K562 (cell line): ENCODE measurements around the gene MYH7. TPM values are rescaled to one million over a fixed set of nuclear protein-coding genes. Genes with fewer than 3 reads are reported as not detected.

ENCODE experiments used
- ATAC-seq: fragments of 200-7000 bp; cut with Tn5 transposase; 3 replicates; pipeline ENCODE4 v1.9.1; 2020; ENCODE audit warnings: moderate library complexity
- BruUV-seq: library from RNA; stranded (reverse); fragments of 400-500 nt; replicated peaks from 2 replicates; lab custom pipeline; 2021; lab: Mats Ljungman, UMichigan
- CTCF ChIA-PET: fragments of 300-600 bp; formaldehyde crosslinking; extraction: SDS; loops from one replicate; lab custom pipeline; 2021; ENCODE audit warnings: low intra/inter-chr PET ratio; lab: Yijun Ruan, JAX
- POLR2A ChIA-PET: fragments of 300-600, 350-650 bp; sonication (Branson Sonifier 250); formaldehyde crosslinking; extraction: SDS; loops from one replicate; lab custom pipeline; 2021; ENCODE audit warnings: antibody characterized with exemption, inconsistent platforms; lab: Yijun Ruan, JAX
- DNase-seq, 4 experiments: peaks; one replicate each; pipeline versions ENCODE4 v3.0.0 to v3.0.0-alpha.2; 2011 to 2018; ENCODE audit warnings: low spot score in 3 of 4, mixed read lengths in 3 of 4; ENCODE audit errors: extremely low read depth in 1 of 4
- FAIRE-seq: peaks from 2 replicates; lab custom pipeline; 2011; peaks lifted over from hg19 to GRCh38; lab: Jason Lieb, UNC
- H2AFZ ChIP-seq: 2 replicates; pipeline ENCODE4 v1.6.0; 2011; ENCODE audit warnings: low read depth, low read length, control low read depth, inconsistent platforms
- H3K27ac ChIP-seq: fragments of 200-600 bp; 3 replicates; pipeline ENCODE4 v1.8.0; 2011; ENCODE audit warnings: low read depth, mild to moderate bottlenecking, control low read depth, inconsistent platforms, low read length, moderate library complexity, mixed read lengths; ENCODE audit errors: extremely low read depth
- H3K27me3 ChIP-seq, 2 experiments: fragments of 300-600 bp in 1 of 2; 2 replicates in 1 of 2; 3 replicates in 1 of 2; pipeline versions ENCODE4 v1.6.0 to v1.8.0; 2011; ENCODE audit warnings: inconsistent platforms in 2 of 2, low read length in 2 of 2, mild to moderate bottlenecking in 1 of 2, mixed read lengths in 1 of 2, moderate library complexity in 1 of 2; ENCODE audit not compliant: control insufficient read depth in 2 of 2, insufficient read depth in 2 of 2
- H3K36me3 ChIP-seq: fragments of 300-600 bp; 3 replicates; pipeline ENCODE4 v1.8.0; 2011; ENCODE audit warnings: mild to moderate bottlenecking, low read length, inconsistent platforms; ENCODE audit not compliant: control insufficient read depth, insufficient read depth
- H3K4me1 ChIP-seq, 2 experiments: fragments of 200-600 bp in 1 of 2; replicated peaks in 1 of 2; 2 replicates in 1 of 2; 3 replicates in 1 of 2; pipeline versions ENCODE4 v1.5.1 to v1.8.0; 2011; ENCODE audit warnings: inconsistent platforms in 2 of 2, low read length in 2 of 2, mild to moderate bottlenecking in 1 of 2, mixed read lengths in 1 of 2, moderate library complexity in 1 of 2; ENCODE audit not compliant: control insufficient read depth in 2 of 2, insufficient read depth in 2 of 2
- H3K4me2 ChIP-seq: 2 replicates; pipeline ENCODE4 v1.6.1; 2011; ENCODE audit warnings: low read length, control low read depth, inconsistent platforms, mixed read lengths; ENCODE audit not compliant: insufficient read depth
- H3K4me3 ChIP-seq: fragments of 200-600 bp; sonication (generic), shearing (Covaris generic); 2 replicates; pipeline ENCODE4 v1.5.1; 2016; ENCODE audit warnings: control low read depth, inconsistent platforms
- H3K79me2 ChIP-seq: fragments of 200-600 bp; 3 replicates; pipeline ENCODE4 v1.8.0; 2011; ENCODE audit warnings: low read length, inconsistent platforms; ENCODE audit not compliant: control insufficient read depth, insufficient read depth
- H3K9ac ChIP-seq, 2 experiments: 2 replicates each; pipeline versions ENCODE4 v1.6.0 to v1.6.1; 2011; ENCODE audit warnings: low read depth in 2 of 2, low read length in 2 of 2, control low read depth in 1 of 2, inconsistent platforms in 1 of 2, mild to moderate bottlenecking in 1 of 2, mixed read lengths in 1 of 2; ENCODE audit not compliant: insufficient read depth in 1 of 2
- H3K9me1 ChIP-seq: one replicate; pipeline ENCODE4 v1.6.0; 2011; ENCODE audit warnings: inconsistent platforms, mild to moderate bottlenecking, low read length, moderate library complexity; ENCODE audit not compliant: control insufficient read depth, insufficient read depth
- H3K9me3 ChIP-seq: replicated peaks from 2 replicates; pipeline ENCODE4 v1.5.1; 2011; ENCODE audit warnings: low read depth, low read length, inconsistent platforms; ENCODE audit not compliant: control insufficient read depth, insufficient read depth
- H4K20me1 ChIP-seq: replicated peaks from 2 replicates; pipeline ENCODE4 v1.6.1; 2011; ENCODE audit warnings: low read length, inconsistent platforms, mixed read lengths; ENCODE audit not compliant: control insufficient read depth, insufficient read depth
- BRD4 ChIP-seq: fragments of 200-600 bp; sonication (generic); IDR thresholded peaks from 2 replicates; pipeline ENCODE4 v1.6.1; 2017; ENCODE audit warnings: inconsistent platforms
- CHD7 ChIP-seq: fragments of 200-600 bp; sonication (generic); IDR thresholded peaks from one replicate; pipeline ENCODE4 v1.6.1; 2012; ENCODE audit warnings: mild to moderate bottlenecking, low read depth, low read length, inconsistent platforms
- ELF4 ChIP-seq: fragments of 450-650 bp; formaldehyde crosslinking; IDR thresholded peaks from 2 replicates; pipeline ENCODE4 v1.4.0; 2022; ENCODE audit warnings: missing genetic modification characterization
- GABPB1 ChIP-seq: sonication (generic); formaldehyde crosslinking; IDR thresholded peaks from 2 replicates; pipeline ENCODE4 v1.8.0; 2022; ENCODE audit warnings: mild to moderate bottlenecking, missing genetic modification reagents
- HDAC8 ChIP-seq: fragments of 450-650 bp; IDR thresholded peaks from 2 replicates; pipeline ENCODE4 v1.6.1; 2016; ENCODE audit warnings: mild to moderate bottlenecking, missing genetic modification characterization, moderate library complexity, missing compliant biosample characterization
- ZC3H8 ChIP-seq: fragments of 450-650 bp; IDR thresholded peaks from 2 replicates; pipeline ENCODE4 v1.6.1; 2017
- ZNF274 ChIP-seq: IDR thresholded peaks from 2 replicates; pipeline ENCODE4 v1.6.1; 2011; ENCODE audit warnings: low read depth, mild to moderate bottlenecking, low read length, moderate library complexity, borderline replicate concordance
- ZNF282 ChIP-seq: sonication (generic); formaldehyde crosslinking; IDR thresholded peaks from 2 replicates; pipeline ENCODE4 v1.8.1; 2023; ENCODE audit warnings: missing genetic modification reagents
- ZNF778 ChIP-seq: fragments of 450-650 bp; formaldehyde crosslinking; IDR thresholded peaks from 2 replicates; pipeline ENCODE4 v1.4.0; 2020; ENCODE audit warnings: mild to moderate bottlenecking, moderate library complexity
- WGBS: fragments of 100-300 bp; shearing (Covaris generic); methylation state at CpG from one replicate; pipeline ENCODE4 v1.1.6; 2016; ENCODE audit warnings: low coverage, mixed read lengths; ENCODE audit not compliant: insufficient coverage; ENCODE audit errors: missing lambda C conversion rate; 5-methylcytosine and 5-hydroxymethylcytosine counted together
- in situ Hi-C: fragments of 300-500 bp; cut with MboI; formaldehyde crosslinking; loops from 4 replicates; pipeline ENCODE4 v1.15.0; 2018; ENCODE audit warnings: inconsistent platforms, mixed read lengths
- intact Hi-C: fragments of 100-400 bp; cut with micrococcal nuclease; formaldehyde crosslinking; loops from 2 replicates; pipeline ENCODE4 v1.14.2; 2022
- polyA plus RNA-seq, 8 experiments: library from polyadenylated mRNA; depleted of rRNA in 4 of 8; stranded (reverse) in 5 of 8; unstranded in 3 of 8; fragments of >200 nt; fragmentation: Nextera tagmentation in 2 of 8; fragmentation: Illumina TruSeq in 1 of 8; extraction: Ambion mirVana in 2 of 8; extraction: Trizol in 1 of 8; gene quantifications; 2 replicates each; pipeline versions ENCODE4 v1.2.1 to v1.2.3, GENCODE V29; 2011 to 2014; ENCODE audit warnings: inconsistent platforms in 1 of 8, missing spikeins in 1 of 8
- total RNA-seq, 7 experiments: library from RNA; depleted of rRNA in 6 of 7; stranded (reverse); fragments of >200 nt in 6 of 7; fragmentation: Illumina TruSeq in 2 of 7; extraction: Trizol in 2 of 7; gene quantifications; 2 replicates each; pipeline versions ENCODE4 v1.2.1 to v1.2.3, GENCODE V29; 2011 to 2021; ENCODE audit warnings: low replicate concordance in 1 of 7

Gene MYH7
- total and polyA plus RNA-seq, 9 of the 15 experiments (the other 6 are each of a cell fraction or from before 2014, with no cell fraction given), result not detected

DNA sequence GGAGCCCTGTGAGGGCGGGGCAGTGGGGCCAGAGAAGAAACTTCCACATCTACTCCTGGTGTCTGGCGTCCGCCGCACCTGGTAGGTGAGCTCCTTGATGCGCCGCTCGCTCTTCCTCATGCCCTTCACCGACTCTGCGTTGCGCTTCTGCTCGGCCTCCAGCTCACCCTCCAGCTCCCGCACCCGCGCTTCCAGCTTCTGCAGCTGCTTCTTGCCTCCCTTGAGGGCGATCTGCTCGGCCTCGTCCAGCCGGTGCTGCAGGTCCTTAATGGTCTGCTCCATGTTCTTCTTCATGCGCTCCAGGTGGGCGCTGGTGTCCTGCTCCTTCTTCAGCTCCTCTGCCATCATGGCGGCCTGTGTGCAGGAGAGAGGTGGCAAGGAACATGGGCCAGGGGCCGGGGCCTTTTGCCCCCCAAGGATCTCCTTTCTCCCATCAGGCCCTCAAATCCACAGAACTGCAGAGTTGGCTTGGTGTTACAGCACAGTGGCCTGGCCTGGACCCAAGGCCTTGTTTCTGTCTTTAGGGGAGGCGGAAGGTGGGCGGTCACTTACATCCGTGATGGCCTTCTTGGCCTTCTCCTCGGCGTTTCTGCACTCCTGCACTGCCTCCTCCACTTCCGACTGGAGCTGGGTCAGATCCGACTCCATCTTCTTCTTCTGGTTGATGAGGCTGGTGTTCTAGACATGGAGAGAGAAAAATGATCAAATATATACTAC lies 50.9 kb downstream of the MYH7 start:
- WGBS, result 14% methylated on average over 14 of the region's 29 CpGs
- in situ Hi-C loops, result loop anchor here (10.0 kb wide), 1 partner anchor 120 kb away; no protein-coding TSS in a partner anchor
- TF ChIP-seq GABPB1 (CRISPR knock-in tag) (no peak), ZNF282 (no peak), ZNF778 (no peak), ZC3H8 (no peak), CHD7 (no peak), HDAC8 (no peak), ELF4 (CRISPR knock-in tag) (no peak), ZNF274 (no peak), BRD4 (no peak)

More for the DNA sequence above, 50.9 kb downstream of the MYH7 start:
- no peaks in the 10 kb centered on the region for H3K9me1 ChIP-seq
- no peak overlapping the region for H3K4me3 ChIP-seq
- H3K79me2 ChIP-seq, result no peaks in the 10 kb centered on the region
- H3K4me2 ChIP-seq, result no peak overlapping the region
- no peak overlapping the region for H3K27ac ChIP-seq
- ATAC-seq, result no peak
- no peaks in the 10 kb centered on the region; the same call in 1 of the 2 replicates for H4K20me1 ChIP-seq
- H3K9ac ChIP-seq, result no peak overlapping the region
- ChIA-PET CTCF (no interaction called here), POLR2A (interaction anchor here (0.7 to 1.6 kb wide), 5 partner anchors 10 to 1117 kb away, joined by 3 to 5 read pairs (median 5); no protein-coding TSS in a partner anchor)
- peaks cover 16 to 59% of the 10 kb centered on the region in 2 experiments; a peak in 4 of 5 replicates for H3K27me3 ChIP-seq
- FAIRE-seq, result no peak
- intact Hi-C loops, result no loop called here
- H3K9me3 ChIP-seq, result no peaks in the 10 kb centered on the region
- BruUV-seq, result no TSS peak
- H3K4me1 ChIP-seq, result peaks cover 0 to 16% of the 10 kb centered on the region in 2 experiments; a peak in 2 of 5 replicates
- no peak for DNase-seq
- H3K36me3 ChIP-seq, result no peaks in the 10 kb centered on the region
- H2AFZ ChIP-seq, result no peak overlapping the region
